HepG2 (cell line): ENCODE data around the gene POMGNT2. TPM values are rescaled to one million over a fixed set of nuclear protein-coding genes. Genes with fewer than 3 reads are reported as not detected.

ENCODE experiments used
- ATAC-seq: fragments of 200-7000 bp; cut with Tn5 transposase; 3 replicates; pipeline ENCODE4 v1.9.1; 2020; ENCODE audit warnings: mild to moderate bottlenecking, moderate library complexity
- BruUV-seq: library from RNA; stranded (reverse); fragments of 400-500 nt; replicated peaks from 2 replicates; lab custom pipeline; 2021; lab: Mats Ljungman, UMichigan
- CTCF ChIA-PET: fragments of 300-600 bp; formaldehyde crosslinking; extraction: SDS; loops from one replicate; lab custom pipeline; 2021; ENCODE audit warnings: low total read pairs, inconsistent platforms, low intra/inter-chr PET ratio; lab: Yijun Ruan, JAX
- POLR2A ChIA-PET: fragments of 350-600 bp; sonication (Branson Sonifier 250); formaldehyde crosslinking; loops from one replicate; lab custom pipeline; 2020; ENCODE audit warnings: antibody characterized with exemption, inconsistent platforms; lab: Yijun Ruan, JAX
- DNase-seq: peaks from one replicate; pipeline ENCODE4 v3.0.0-alpha.2; 2015; ENCODE audit warnings: low spot score
- FAIRE-seq: peaks from 3 replicates; lab custom pipeline; 2011; peaks lifted over from hg19 to GRCh38; lab: Jason Lieb, UNC
- H2AFZ ChIP-seq: one replicate; pipeline ENCODE4 v1.6.1; 2011; ENCODE audit warnings: low read length, inconsistent platforms
- H3K27ac ChIP-seq: fragments of 300-600 bp; 3 replicates; pipeline ENCODE4 v1.8.0; 2011; ENCODE audit warnings: mixed run types, mild to moderate bottlenecking, mixed read lengths, low read length, inconsistent platforms; ENCODE audit not compliant: insufficient read depth; ENCODE audit errors: extremely low read length
- H3K27me3 ChIP-seq, 2 experiments: fragments of 200-600 bp in 1 of 2; 2 replicates in 1 of 2; 3 replicates in 1 of 2; pipeline versions ENCODE4 v1.6.0 to v1.8.0; 2011; ENCODE audit warnings: low read length in 2 of 2, mild to moderate bottlenecking in 2 of 2, moderate library complexity in 2 of 2, inconsistent platforms in 1 of 2; ENCODE audit not compliant: insufficient read depth in 2 of 2, control insufficient read depth in 1 of 2
- H3K36me3 ChIP-seq, 2 experiments: fragments of 200-600 bp in 1 of 2; replicated peaks in 1 of 2; 2 replicates in 1 of 2; 3 replicates in 1 of 2; pipeline versions ENCODE4 v1.5.1 to v1.8.0; 2011; ENCODE audit warnings: low read length in 2 of 2, inconsistent platforms in 1 of 2; ENCODE audit not compliant: insufficient read depth in 2 of 2, control insufficient read depth in 1 of 2
- H3K4me1 ChIP-seq: 2 replicates; pipeline ENCODE4 v1.5.1; 2012; ENCODE audit warnings: low read length, inconsistent platforms; ENCODE audit not compliant: insufficient read depth
- H3K4me2 ChIP-seq: 2 replicates; pipeline ENCODE4 v1.6.0; 2011; ENCODE audit warnings: low read depth, low read length, inconsistent platforms
- H3K4me3 ChIP-seq, 3 experiments: fragments of 200-600 bp in 1 of 3; sonication (generic), shearing (Covaris generic) in 1 of 3; replicated peaks in 1 of 3; 2 replicates each; pipeline ENCODE4 v1.5.1; 2011 to 2016; ENCODE audit warnings: low read length in 3 of 3, inconsistent platforms in 2 of 3, low read depth in 2 of 3, mild to moderate bottlenecking in 2 of 3, control low read depth in 1 of 3, mixed read lengths in 1 of 3; ENCODE audit not compliant: insufficient read depth in 1 of 3
- H3K79me2 ChIP-seq: one replicate; pipeline ENCODE4 v1.6.1; 2011; ENCODE audit warnings: low read length, inconsistent platforms; ENCODE audit not compliant: insufficient read depth
- H3K9ac ChIP-seq: 2 replicates; pipeline ENCODE4 v1.6.0; 2011; ENCODE audit warnings: mild to moderate bottlenecking, low read depth, low read length, inconsistent platforms; ENCODE audit not compliant: insufficient read depth
- H3K9me3 ChIP-seq: 2 replicates; pipeline ENCODE4 v1.5.1; 2012; ENCODE audit warnings: mild to moderate bottlenecking, low read length
- H4K20me1 ChIP-seq: 2 replicates; pipeline ENCODE4 v1.6.0; 2011; ENCODE audit warnings: inconsistent platforms, mild to moderate bottlenecking, low read length, moderate library complexity; ENCODE audit not compliant: insufficient read depth
- CEBPG ChIP-seq: IDR thresholded peaks from 2 replicates; pipeline ENCODE4 v1.6.1; 2016
- DNMT3B ChIP-seq: conservative IDR thresholded peaks from 2 replicates; pipeline ENCODE4 v1.6.1; 2016; ENCODE audit warnings: missing biosample characterization, control low read depth
- FOXK2 ChIP-seq: fragments of 450-650 bp; IDR thresholded peaks from 2 replicates; pipeline ENCODE4 v1.6.1; 2016
- HOXA9 ChIP-seq: sonication (generic); formaldehyde crosslinking; IDR thresholded peaks from 2 replicates; pipeline ENCODE4 v1.8.1; 2022; ENCODE audit warnings: missing genetic modification reagents, mild to moderate bottlenecking, moderate library complexity, borderline replicate concordance
- MYNN ChIP-seq: sonication (generic); formaldehyde crosslinking; IDR thresholded peaks from 2 replicates; pipeline ENCODE4 v1.4.0; 2020; ENCODE audit warnings: mild to moderate bottlenecking, low read depth, missing genetic modification reagents
- RFX3 ChIP-seq: IDR thresholded peaks from 2 replicates; pipeline ENCODE4 v1.6.1; 2016; ENCODE audit warnings: missing biosample characterization, missing genetic modification reagents
- SMAD3 ChIP-seq: sonication (generic); formaldehyde crosslinking; IDR thresholded peaks from 2 replicates; pipeline ENCODE4 v1.4.0; 2020; ENCODE audit warnings: missing genetic modification reagents
- STAG1 ChIP-seq: sonication (generic); formaldehyde crosslinking; IDR thresholded peaks from 2 replicates; pipeline ENCODE4 v1.4.0; 2020; ENCODE audit warnings: missing genetic modification reagents
- ZNF430 ChIP-seq: sonication (generic); formaldehyde crosslinking; IDR thresholded peaks from 2 replicates; pipeline ENCODE4 v1.9.0; 2021; ENCODE audit warnings: mild to moderate bottlenecking, missing genetic modification reagents
- ZNF441 ChIP-seq: sonication (generic); formaldehyde crosslinking; IDR thresholded peaks from 2 replicates; pipeline ENCODE4 v1.7.0; 2021; ENCODE audit warnings: missing genetic modification reagents, borderline replicate concordance
- ZNF782 ChIP-seq: sonication (generic); formaldehyde crosslinking; IDR thresholded peaks from 2 replicates; pipeline ENCODE4 v1.4.0; 2020; ENCODE audit warnings: missing genetic modification reagents, mild to moderate bottlenecking, borderline replicate concordance
- WGBS: methylation state at CpG from one replicate; pipeline ENCODE4 v1.1.6; 2017; ENCODE audit warnings: low lambda C conversion rate; 5-methylcytosine and 5-hydroxymethylcytosine counted together
- in situ Hi-C: cut with HindIII; loops from 2 replicates; pipeline ENCODE4 v1.10.0; 2017; ENCODE audit warnings: low pct_unique_long_range_greater_than_20kb; ENCODE audit not compliant: extremely low pct_ligation_motif_present
- intact Hi-C: fragments of 100-400 bp; cut with micrococcal nuclease; formaldehyde crosslinking; loops from one replicate; pipeline ENCODE4 v1.10.0; 2022; ENCODE audit not compliant: unreplicated experiment
- polyA plus RNA-seq, 8 experiments: library from polyadenylated mRNA; depleted of rRNA in 3 of 8; stranded (reverse) in 7 of 8; unstranded in 1 of 8; fragments of >200 nt; fragmentation: Illumina TruSeq in 4 of 8; extraction: Trizol in 4 of 8; gene quantifications; 2 replicates each; pipeline versions ENCODE4 v1.2.1 to v1.2.3, GENCODE V29; 2011 to 2016; ENCODE audit warnings: low read depth in 4 of 8, missing spikeins in 1 of 8, mixed read lengths in 1 of 8; ENCODE audit not compliant: insufficient read depth in 1 of 8
- total RNA-seq, 5 experiments: library from RNA; depleted of rRNA; stranded (reverse); fragments of >200 nt; fragmentation: Illumina TruSeq; extraction: Trizol; gene quantifications; 2 replicates each; pipeline ENCODE4 v1.2.3, GENCODE V29; 2016; ENCODE audit warnings: low read depth in 1 of 5
- TF ChIP-seq, protein P1 (sequence below): sonication (generic); formaldehyde crosslinking; IDR thresholded peaks from 2 replicates; pipeline ENCODE4 v1.4.0; 2020; ENCODE audit warnings: mild to moderate bottlenecking, low read depth, missing genetic modification reagents
- TF ChIP-seq, protein P2 (sequence below): sonication (generic); formaldehyde crosslinking; IDR thresholded peaks from 2 replicates; pipeline ENCODE4 v1.4.0; 2020; ENCODE audit warnings: mild to moderate bottlenecking, missing genetic modification reagents, borderline replicate concordance
- TF ChIP-seq, protein P3 (sequence below): fragments of 450-650 bp; IDR thresholded peaks from 2 replicates; pipeline ENCODE4 v1.6.1; 2016
- TF ChIP-seq, protein P4 (sequence below): sonication (generic); formaldehyde crosslinking; IDR thresholded peaks from 2 replicates; pipeline ENCODE4 v1.5.0; 2020; ENCODE audit warnings: mild to moderate bottlenecking, missing genetic modification reagents, moderate library complexity

The POMGNT2 gene
- total and polyA plus RNA-seq, 2 of the 13 experiments (the other 11 are each of a cell fraction or from before 2014, with no cell fraction given): 10.5 to 12.4 TPM

DNA sequence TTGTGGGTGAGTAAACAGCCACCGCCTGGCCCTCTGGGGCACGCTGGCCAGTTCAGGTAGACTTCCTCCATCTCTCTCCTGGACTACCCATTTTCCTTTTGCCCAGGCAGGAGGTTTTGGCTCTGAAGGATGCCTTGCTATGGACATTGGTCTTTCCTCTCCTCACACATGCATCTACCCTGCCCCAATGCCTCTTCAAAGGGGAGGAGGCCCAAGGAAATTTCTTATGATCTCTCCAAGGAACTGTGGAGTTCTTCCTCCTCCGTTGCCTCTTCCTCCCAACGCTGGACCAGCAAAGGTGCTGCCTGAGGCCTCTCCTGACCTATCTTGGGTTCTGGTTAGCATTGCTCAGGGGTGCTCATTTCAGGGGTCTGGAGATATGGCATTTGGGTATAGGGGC lies 33.5 kb downstream of the POMGNT2 start (continued):
- TF ChIP-seq ZNF441 (CRISPR knock-in tag) (no peak), ZNF782 (no peak), FOXK2 (no peak), MYNN (no peak), HOXA9 (CRISPR knock-in tag) (no peak), ZNF430 (CRISPR knock-in tag) (no peak)
- TF ChIP-seq, protein P1, sequence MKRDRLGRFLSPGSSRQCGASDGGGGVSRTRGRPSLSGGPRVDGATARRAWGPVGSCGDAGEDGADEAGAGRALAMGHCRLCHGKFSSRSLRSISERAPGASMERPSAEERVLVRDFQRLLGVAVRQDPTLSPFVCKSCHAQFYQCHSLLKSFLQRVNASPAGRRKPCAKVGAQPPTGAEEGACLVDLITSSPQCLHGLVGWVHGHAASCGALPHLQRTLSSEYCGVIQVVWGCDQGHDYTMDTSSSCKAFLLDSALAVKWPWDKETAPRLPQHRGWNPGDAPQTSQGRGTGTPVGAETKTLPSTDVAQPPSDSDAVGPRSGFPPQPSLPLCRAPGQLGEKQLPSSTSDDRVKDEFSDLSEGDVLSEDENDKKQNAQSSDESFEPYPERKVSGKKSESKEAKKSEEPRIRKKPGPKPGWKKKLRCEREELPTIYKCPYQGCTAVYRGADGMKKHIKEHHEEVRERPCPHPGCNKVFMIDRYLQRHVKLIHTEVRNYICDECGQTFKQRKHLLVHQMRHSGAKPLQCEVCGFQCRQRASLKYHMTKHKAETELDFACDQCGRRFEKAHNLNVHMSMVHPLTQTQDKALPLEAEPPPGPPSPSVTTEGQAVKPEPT (CRISPR knock-in tag): no peak

DNA sequence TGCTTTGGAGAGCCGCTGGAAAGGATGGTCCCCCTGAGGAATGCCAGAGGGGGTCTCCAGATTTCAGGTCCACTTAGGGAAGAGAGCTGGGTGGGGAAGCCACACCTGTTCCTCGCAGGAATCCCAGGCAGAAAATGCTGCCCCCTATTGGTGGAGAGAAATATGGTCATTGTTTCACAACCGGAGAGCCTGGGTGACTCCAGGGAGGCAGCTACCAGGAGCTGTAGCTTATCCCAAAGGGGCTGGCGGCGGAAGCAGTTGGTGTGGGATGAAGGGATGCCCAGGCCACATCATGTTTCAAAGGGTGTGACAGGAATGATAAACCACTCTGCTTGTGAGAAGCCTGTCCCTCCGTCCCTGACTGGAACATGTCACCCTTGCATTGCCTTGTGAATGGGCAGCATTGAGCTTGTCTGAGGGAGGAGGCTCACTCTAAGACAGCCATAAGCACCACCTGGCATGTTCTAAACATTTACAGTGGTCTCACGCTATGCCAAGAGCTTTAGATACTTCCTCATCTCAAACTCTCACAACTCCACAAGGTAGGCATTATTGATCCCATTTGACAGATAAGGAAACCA lies 34.5 kb downstream of the POMGNT2 start:
- ChIA-PET POLR2A (no interaction called here), CTCF (interaction anchor here (1.4 kb wide), 1 partner anchor 109 kb away, joined by 8 read pairs; no protein-coding TSS in a partner anchor)
- intact Hi-C loops: loop anchor here (2.0 kb wide), 1 partner anchor 111 kb away; no protein-coding TSS in a partner anchor
- Histone ChIP-seq H4K20me1 (no peaks in the 10 kb centered on the region), H3K4me3 (no peak overlapping the region), H3K9me3 (no peaks in the 10 kb centered on the region), H2AFZ (no peak overlapping the region), H3K4me1 (no peaks in the 10 kb centered on the region), H3K27ac (no peak overlapping the region), H3K4me2 (no peak overlapping the region), H3K79me2 (no peaks in the 10 kb centered on the region), H3K36me3 (no peaks in the 10 kb centered on the region), H3K27me3 (no peaks in the 10 kb centered on the region), H3K9ac (no peak overlapping the region)
- peak; percentile 76 for ATAC-seq
- peak; percentile 23 for DNase-seq
- no TSS peak for BruUV-seq
- no peak for FAIRE-seq
- in situ Hi-C loops: loop anchor here (10.0 kb wide), 1 partner anchor 107 kb away; no protein-coding TSS in a partner anchor
- 0% methylated on average over 3 of the region's 7 CpGs for WGBS
- TF ChIP-seq RFX3 (no peak), MYNN (no peak), DNMT3B (CRISPR knock-in tag) (no peak), FOXK2 (no peak), STAG1 (CRISPR knock-in tag) (peak; percentile 55), SMAD3 (CRISPR knock-in tag) (no peak), CEBPG (CRISPR knock-in tag) (peak; percentile 45; the same call in 1 of the 2 replicates)
- TF ChIP-seq, protein P2, sequence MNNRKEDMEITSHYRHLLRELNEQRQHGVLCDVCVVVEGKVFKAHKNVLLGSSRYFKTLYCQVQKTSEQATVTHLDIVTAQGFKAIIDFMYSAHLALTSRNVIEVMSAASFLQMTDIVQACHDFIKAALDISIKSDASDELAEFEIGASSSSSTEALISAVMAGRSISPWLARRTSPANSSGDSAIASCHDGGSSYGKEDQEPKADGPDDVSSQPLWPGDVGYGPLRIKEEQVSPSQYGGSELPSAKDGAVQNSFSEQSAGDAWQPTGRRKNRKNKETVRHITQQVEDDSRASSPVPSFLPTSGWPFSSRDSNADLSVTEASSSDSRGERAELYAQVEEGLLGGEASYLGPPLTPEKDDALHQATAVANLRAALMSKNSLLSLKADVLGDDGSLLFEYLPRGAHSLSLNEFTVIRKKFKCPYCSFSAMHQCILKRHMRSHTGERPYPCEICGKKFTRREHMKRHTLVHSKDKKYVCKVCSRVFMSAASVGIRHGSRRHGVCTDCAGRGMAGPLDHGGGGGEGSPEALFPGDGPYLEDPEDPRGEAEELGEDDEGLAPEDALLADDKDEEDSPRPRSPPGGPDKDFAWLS (CRISPR knock-in tag): no peak
- TF ChIP-seq, protein P3, sequence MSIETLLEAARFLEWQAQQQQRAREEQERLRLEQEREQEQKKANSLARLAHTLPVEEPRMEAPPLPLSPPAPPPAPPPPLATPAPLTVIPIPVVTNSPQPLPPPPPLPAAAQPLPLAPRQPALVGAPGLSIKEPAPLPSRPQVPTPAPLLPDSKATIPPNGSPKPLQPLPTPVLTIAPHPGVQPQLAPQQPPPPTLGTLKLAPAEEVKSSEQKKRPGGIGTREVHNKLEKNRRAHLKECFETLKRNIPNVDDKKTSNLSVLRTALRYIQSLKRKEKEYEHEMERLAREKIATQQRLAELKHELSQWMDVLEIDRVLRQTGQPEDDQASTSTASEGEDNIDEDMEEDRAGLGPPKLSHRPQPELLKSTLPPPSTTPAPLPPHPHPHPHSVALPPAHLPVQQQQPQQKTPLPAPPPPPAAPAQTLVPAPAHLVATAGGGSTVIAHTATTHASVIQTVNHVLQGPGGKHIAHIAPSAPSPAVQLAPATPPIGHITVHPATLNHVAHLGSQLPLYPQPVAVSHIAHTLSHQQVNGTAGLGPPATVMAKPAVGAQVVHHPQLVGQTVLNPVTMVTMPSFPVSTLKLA: no peak
- TF ChIP-seq, protein P4, sequence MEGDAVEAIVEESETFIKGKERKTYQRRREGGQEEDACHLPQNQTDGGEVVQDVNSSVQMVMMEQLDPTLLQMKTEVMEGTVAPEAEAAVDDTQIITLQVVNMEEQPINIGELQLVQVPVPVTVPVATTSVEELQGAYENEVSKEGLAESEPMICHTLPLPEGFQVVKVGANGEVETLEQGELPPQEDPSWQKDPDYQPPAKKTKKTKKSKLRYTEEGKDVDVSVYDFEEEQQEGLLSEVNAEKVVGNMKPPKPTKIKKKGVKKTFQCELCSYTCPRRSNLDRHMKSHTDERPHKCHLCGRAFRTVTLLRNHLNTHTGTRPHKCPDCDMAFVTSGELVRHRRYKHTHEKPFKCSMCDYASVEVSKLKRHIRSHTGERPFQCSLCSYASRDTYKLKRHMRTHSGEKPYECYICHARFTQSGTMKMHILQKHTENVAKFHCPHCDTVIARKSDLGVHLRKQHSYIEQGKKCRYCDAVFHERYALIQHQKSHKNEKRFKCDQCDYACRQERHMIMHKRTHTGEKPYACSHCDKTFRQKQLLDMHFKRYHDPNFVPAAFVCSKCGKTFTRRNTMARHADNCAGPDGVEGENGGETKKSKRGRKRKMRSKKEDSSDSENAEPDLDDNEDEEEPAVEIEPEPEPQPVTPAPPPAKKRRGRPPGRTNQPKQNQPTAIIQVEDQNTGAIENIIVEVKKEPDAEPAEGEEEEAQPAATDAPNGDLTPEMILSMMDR (CRISPR knock-in tag): peak; percentile 63
